Upper lobe of left lung (tissue), 4 donors: ENCODE results near the gene SMIM20.

Source experiments
- POLR2A ChIP-seq, 4 donors: fragments of 450-650 bp; IDR thresholded peaks; one replicate each; pipeline ENCODE4 v1.5.1; 2016 to 2017; ENCODE audit warnings: antibody characterized with exemption in 4 of 4, mild to moderate bottlenecking in 2 of 4
- POLR2AphosphoS5 ChIP-seq, 2 donors: sonication (generic); formaldehyde crosslinking; IDR thresholded peaks; one replicate each; pipeline ENCODE4 v1.5.1; 2017; ENCODE audit warnings: antibody characterized with exemption in 2 of 2
- TF ChIP-seq, protein P1 (sequence below), 6 experiments: fragments of 450-650 bp in 4 of 6; fragments of 200-600 bp in 2 of 6; sonication (generic) in 2 of 6; IDR thresholded peaks; one replicate each; pipeline ENCODE4 v1.5.1; 2016 to 2019; ENCODE audit warnings: antibody characterized with exemption in 6 of 6

DNA sequence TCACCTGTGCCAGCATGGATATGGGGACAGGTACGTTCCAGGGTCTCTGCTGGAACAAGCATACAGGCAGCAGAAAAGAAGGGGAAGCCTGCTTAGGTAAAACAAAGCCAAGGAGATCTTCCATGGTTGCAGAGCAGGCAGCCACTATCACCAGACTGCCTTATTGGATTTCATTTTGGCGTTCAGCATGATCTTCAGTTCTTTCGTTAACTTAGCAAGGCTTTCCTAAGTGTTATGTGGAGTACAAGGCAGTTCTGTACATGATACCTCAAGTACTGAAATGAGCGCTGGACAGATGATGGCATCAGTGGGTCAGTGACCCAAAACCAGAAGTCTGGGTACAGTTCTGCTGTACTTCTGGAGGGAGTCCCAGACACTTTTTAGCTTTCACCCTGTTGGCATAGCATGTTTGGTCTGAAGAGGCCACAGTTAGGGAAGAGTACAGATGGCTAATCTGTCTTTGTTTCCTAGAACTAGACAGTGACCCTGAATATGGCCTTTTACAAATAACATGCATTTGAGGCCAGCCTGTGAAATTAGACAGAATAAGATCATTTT is 8.9 kb downstream of the SMIM20 start:
- TF ChIP-seq POLR2A (IDR thresholded peaks at IDR 0.05) (no peak), POLR2AphosphoS5 (IDR thresholded peaks at IDR 0.05) (no peak)
- TF ChIP-seq, protein P1, sequence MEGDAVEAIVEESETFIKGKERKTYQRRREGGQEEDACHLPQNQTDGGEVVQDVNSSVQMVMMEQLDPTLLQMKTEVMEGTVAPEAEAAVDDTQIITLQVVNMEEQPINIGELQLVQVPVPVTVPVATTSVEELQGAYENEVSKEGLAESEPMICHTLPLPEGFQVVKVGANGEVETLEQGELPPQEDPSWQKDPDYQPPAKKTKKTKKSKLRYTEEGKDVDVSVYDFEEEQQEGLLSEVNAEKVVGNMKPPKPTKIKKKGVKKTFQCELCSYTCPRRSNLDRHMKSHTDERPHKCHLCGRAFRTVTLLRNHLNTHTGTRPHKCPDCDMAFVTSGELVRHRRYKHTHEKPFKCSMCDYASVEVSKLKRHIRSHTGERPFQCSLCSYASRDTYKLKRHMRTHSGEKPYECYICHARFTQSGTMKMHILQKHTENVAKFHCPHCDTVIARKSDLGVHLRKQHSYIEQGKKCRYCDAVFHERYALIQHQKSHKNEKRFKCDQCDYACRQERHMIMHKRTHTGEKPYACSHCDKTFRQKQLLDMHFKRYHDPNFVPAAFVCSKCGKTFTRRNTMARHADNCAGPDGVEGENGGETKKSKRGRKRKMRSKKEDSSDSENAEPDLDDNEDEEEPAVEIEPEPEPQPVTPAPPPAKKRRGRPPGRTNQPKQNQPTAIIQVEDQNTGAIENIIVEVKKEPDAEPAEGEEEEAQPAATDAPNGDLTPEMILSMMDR (IDR thresholded peaks at IDR 0.05): no peak
